ENCODE results near the gene FAM110D. TPM values are rescaled to one million over a fixed set of nuclear protein-coding genes. Genes with fewer than 3 reads are reported as not detected.
A peak's percentile ranks its signal among the peaks of the same experiment; 100 is the strongest.

FAM110D gene
- total RNA-seq, 2 donors from 2014 or later = 0.38 to 1.1 TPM

GRCh38 chr1:26171084-26172072, 12.5 kb downstream of the FAM110D start, which contains the start of gene ZNF593OS:
ZNF593OS (minus strand) TSS chr1:26171832; CDS start chr1:26171661, 171 bp downstream.
- Mint-ChIP-seq H3K4me1 (peaks cover 16% of the 10 kb centered on the region), H3K27me3 (ENCODE audit: insufficient read depth) (peaks cover 21% of the 10 kb centered on the region), H3K9me3 (no peaks in the 10 kb centered on the region), H3K36me3 (ENCODE audit: low read depth) (peaks cover 4% of the 10 kb centered on the region), H3K4me3 (peak within 1 kb of the TSS; percentile 80), H3K27ac (no peak within 1 kb of the TSS)
- H3K4me3 ChIP-seq (ENCODE audit: low read length) = peak within 1 kb of the TSS; percentile 91
- WGBS, 2 experiments (ENCODE audit: insufficient coverage in 1 of 2, insufficient read length in 1 of 2) = 92 to 94% methylated on average over 9 to 34 of the region's 34 CpGs
- H3K9ac ChIP-seq (ENCODE audit: extremely low read depth, low read length, poor library complexity, severe bottlenecking) = peak within 1 kb of the TSS; percentile 79
- H3K27ac ChIP-seq (ENCODE audit: low read depth, low read length) = no peak within 1 kb of the TSS
- no peaks in the 10 kb centered on the region for H3K27me3 ChIP-seq (ENCODE audit: control insufficient read depth, insufficient read depth, low read length, poor library complexity, severe bottlenecking)
- H3K36me3 ChIP-seq (ENCODE audit: control insufficient read depth, insufficient read depth, low read length) = no peaks in the 10 kb centered on the region
- H3K9me3 ChIP-seq (ENCODE audit: control insufficient read depth, low read length) = no peaks in the 10 kb centered on the region
- peaks cover 12% of the 10 kb centered on the region for H3K4me1 ChIP-seq (ENCODE audit: control insufficient read depth, insufficient read depth, low read length)
- no peak for DNase-seq
- TF ChIP-seq, protein P1, sequence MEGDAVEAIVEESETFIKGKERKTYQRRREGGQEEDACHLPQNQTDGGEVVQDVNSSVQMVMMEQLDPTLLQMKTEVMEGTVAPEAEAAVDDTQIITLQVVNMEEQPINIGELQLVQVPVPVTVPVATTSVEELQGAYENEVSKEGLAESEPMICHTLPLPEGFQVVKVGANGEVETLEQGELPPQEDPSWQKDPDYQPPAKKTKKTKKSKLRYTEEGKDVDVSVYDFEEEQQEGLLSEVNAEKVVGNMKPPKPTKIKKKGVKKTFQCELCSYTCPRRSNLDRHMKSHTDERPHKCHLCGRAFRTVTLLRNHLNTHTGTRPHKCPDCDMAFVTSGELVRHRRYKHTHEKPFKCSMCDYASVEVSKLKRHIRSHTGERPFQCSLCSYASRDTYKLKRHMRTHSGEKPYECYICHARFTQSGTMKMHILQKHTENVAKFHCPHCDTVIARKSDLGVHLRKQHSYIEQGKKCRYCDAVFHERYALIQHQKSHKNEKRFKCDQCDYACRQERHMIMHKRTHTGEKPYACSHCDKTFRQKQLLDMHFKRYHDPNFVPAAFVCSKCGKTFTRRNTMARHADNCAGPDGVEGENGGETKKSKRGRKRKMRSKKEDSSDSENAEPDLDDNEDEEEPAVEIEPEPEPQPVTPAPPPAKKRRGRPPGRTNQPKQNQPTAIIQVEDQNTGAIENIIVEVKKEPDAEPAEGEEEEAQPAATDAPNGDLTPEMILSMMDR (conservative IDR thresholded peaks at IDR 0.05) = no peak

DNA sequence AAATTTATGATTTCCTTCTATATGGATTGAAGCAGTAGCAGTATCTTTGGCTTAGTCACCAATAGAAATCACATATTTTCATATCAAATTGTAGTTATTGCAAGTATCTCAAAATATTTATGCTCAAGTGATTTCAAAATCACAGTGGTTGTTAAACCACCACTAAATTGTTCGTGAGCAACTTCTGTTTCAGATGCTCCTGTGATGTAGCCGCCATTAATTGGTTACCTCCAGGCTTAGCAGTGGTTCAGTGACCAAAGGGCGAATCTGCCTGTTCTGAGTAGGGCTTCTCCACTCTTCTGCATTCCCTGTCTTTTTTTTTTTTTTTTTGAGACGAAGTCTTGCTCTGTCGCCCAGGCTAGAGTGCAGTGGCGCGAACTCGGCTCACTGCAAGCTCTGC, 16.5 kb downstream of the FAM110D start:
- Histone ChIP-seq H3K4me3 (ENCODE audit: low read length) (no peak overlapping the region), H3K9ac (ENCODE audit: extremely low read depth, low read length, poor library complexity, severe bottlenecking) (no peak overlapping the region), H3K27me3 (ENCODE audit: control insufficient read depth, insufficient read depth, low read length, poor library complexity, severe bottlenecking) (no peaks in the 10 kb centered on the region), H3K4me1 (ENCODE audit: control insufficient read depth, insufficient read depth, low read length) (peaks cover 12% of the 10 kb centered on the region), H3K27ac (ENCODE audit: low read depth, low read length) (no peak overlapping the region), H3K36me3 (ENCODE audit: control insufficient read depth, insufficient read depth, low read length) (no peaks in the 10 kb centered on the region), H3K9me3 (ENCODE audit: control insufficient read depth, low read length) (no peaks in the 10 kb centered on the region)
- Mint-ChIP-seq H3K27ac (no peak overlapping the region), H3K9me3 (no peaks in the 10 kb centered on the region), H3K4me1 (peaks cover 5% of the 10 kb centered on the region), H3K4me3 (no peak overlapping the region), H3K36me3 (ENCODE audit: low read depth) (peaks cover 10% of the 10 kb centered on the region), H3K27me3 (ENCODE audit: insufficient read depth) (no peaks in the 10 kb centered on the region)
- TF ChIP-seq, protein P1 (conservative IDR thresholded peaks at IDR 0.05) = no peak
- DNase-seq = no peak
- WGBS, 2 experiments (ENCODE audit: insufficient coverage in 1 of 2, insufficient read length in 1 of 2) = 89 to 90% methylated on average over 3 to 8 of the region's 8 CpGs

DNA sequence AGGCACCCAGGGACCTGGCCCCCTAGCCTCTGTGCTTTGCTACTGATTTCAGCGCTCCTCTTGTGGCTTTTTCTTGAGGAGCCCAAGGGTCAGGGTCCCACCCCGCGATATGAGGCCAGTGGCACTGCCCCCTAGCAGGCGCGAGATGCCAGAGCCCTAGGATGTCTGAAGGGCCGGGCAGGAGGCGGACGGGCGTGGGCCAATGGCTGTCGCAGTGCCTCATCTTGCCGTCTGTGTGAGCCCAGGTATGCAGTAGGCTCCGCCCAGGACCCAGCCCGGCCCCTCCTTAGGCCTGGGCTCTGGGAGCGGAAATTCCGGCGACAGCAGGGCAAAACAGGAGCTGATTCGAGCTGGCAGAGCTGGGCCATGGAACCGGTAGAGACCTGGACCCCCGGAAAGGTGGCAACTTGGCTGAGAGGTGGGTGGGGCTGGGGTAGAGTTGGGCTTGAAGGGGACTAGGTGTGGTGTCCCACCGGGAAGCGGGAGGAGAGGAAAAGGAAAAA, 18.4 kb downstream of the FAM110D start, which contains the start of gene CNKSR1:
Gene CNKSR1, plus strand, starts transcription at position 310 of the 503 bp plus-strand sequence. Its CDS starts 57 bp downstream, at position 367.
- no peaks in the 10 kb centered on the region for H3K27me3 ChIP-seq (ENCODE audit: control insufficient read depth, insufficient read depth, low read length, poor library complexity, severe bottlenecking)
- TF ChIP-seq, protein P1 (conservative IDR thresholded peaks at IDR 0.05) = peak; percentile 72
- H3K36me3 ChIP-seq (ENCODE audit: control insufficient read depth, insufficient read depth, low read length) = peaks cover 4% of the 10 kb centered on the region
- H3K36me3 Mint-ChIP-seq (ENCODE audit: low read depth) = peaks cover 19% of the 10 kb centered on the region
- H3K9ac ChIP-seq (ENCODE audit: extremely low read depth, low read length, poor library complexity, severe bottlenecking) = peak within 1 kb of the TSS; percentile 72
- no peak within 1 kb of the TSS for H3K27ac ChIP-seq (ENCODE audit: low read depth, low read length)
- H3K4me1 ChIP-seq (ENCODE audit: control insufficient read depth, insufficient read depth, low read length) = no peaks in the 10 kb centered on the region
- H3K4me3 ChIP-seq (ENCODE audit: low read length) = peak within 1 kb of the TSS; percentile 79
- 32 to 57% methylated on average over 15 to 21 of the region's 21 CpGs for WGBS, 2 experiments (ENCODE audit: insufficient coverage in 1 of 2, insufficient read length in 1 of 2)
- H3K27me3 Mint-ChIP-seq (ENCODE audit: insufficient read depth) = no peaks in the 10 kb centered on the region
- H3K4me1 Mint-ChIP-seq = peaks cover 3% of the 10 kb centered on the region
- H3K4me3 Mint-ChIP-seq = peak within 1 kb of the TSS; percentile 79
- peak; percentile 98 for DNase-seq
- peak within 1 kb of the TSS; percentile 98 for H3K27ac Mint-ChIP-seq
- no peaks in the 10 kb centered on the region for H3K9me3 Mint-ChIP-seq
- H3K9me3 ChIP-seq (ENCODE audit: control insufficient read depth, low read length) = no peaks in the 10 kb centered on the region
